ENCODE measurements around the gene SYNPO. TPM values are rescaled to one million over a fixed set of nuclear protein-coding genes. Genes with fewer than 3 reads are reported as not detected.

Gene SYNPO
- 3.7 and 6.5 TPM in 2 replicates for total RNA-seq (2014; rRNA removed; shearing (Covaris generic))

- peak; percentile 85 to 89 for DNase-seq (ENCODE audit: low read depth in 1 of 2, low spot score in 2 of 2)
- H3K36me3 ChIP-seq = 0 out of 2 replicates have a peak, but pooled peaks cover 6% of the 10 kb centered on the region
- H3K27me3 ChIP-seq (replicated peaks) = no peaks in the 10 kb centered on the region
- H3K4me1 ChIP-seq (replicated peaks) = peaks cover 100% of the 10 kb centered on the region
- H3K9me3 ChIP-seq (replicated peaks) = no peaks in the 10 kb centered on the region
- peak within 1 kb of the TSS; percentile 33 for H3K4me3 ChIP-seq
- H3K27ac ChIP-seq = peak within 1 kb of the TSS; percentile 80
Observed at GRCh38 chr5:150640311-150641005, at the start of gene SYNPO. SYNPO (plus strand) TSS chr5:150640660; CDS start chr5:150648276, 7,616 bp downstream.

GRCh38 chr5:150590979-150591695 lies 49.3 kb upstream of the SYNPO start:
- Histone ChIP-seq H3K27me3 (replicated peaks) (no peaks in the 10 kb centered on the region), H3K36me3 (no peaks in the 10 kb centered on the region), H3K27ac (no peak overlapping the region), H3K4me3 (no peak overlapping the region), H3K4me1 (replicated peaks) (no peaks in the 10 kb centered on the region; the same call in 1 of the 2 replicates), H3K9me3 (replicated peaks) (0 out of 2 replicates have a peak, but pooled peaks cover 2% of the 10 kb centered on the region)
- DNase-seq (ENCODE audit: low read depth in 1 of 2, low spot score in 2 of 2) = no peak

GRCh38 chr5:150593593-150593992 lies 46.9 kb upstream of the SYNPO start:
- no peak overlapping the region for H3K4me3 ChIP-seq
- no peak overlapping the region for H3K27ac ChIP-seq
- DNase-seq (ENCODE audit: low read depth in 1 of 2, low spot score in 2 of 2) = no peak
- no peaks in the 10 kb centered on the region for H3K36me3 ChIP-seq
- no peaks in the 10 kb centered on the region for H3K9me3 ChIP-seq (replicated peaks)
- H3K27me3 ChIP-seq (replicated peaks) = no peaks in the 10 kb centered on the region
- H3K4me1 ChIP-seq (replicated peaks) = no peaks in the 10 kb centered on the region; the same call in 1 of the 2 replicates

GRCh38 chr5:150593996-150594395 lies 46.5 kb upstream of the SYNPO start:
- H3K4me3 ChIP-seq = no peak overlapping the region
- no peaks in the 10 kb centered on the region for H3K27me3 ChIP-seq (replicated peaks)
- H3K36me3 ChIP-seq = no peaks in the 10 kb centered on the region
- H3K4me1 ChIP-seq (replicated peaks) = no peaks in the 10 kb centered on the region; the same call in 1 of the 2 replicates
- no peak overlapping the region for H3K27ac ChIP-seq
- DNase-seq (ENCODE audit: low read depth in 1 of 2, low spot score in 2 of 2) = no peak
- no peaks in the 10 kb centered on the region for H3K9me3 ChIP-seq (replicated peaks)

GRCh38 chr5:150595466-150596031 lies 44.9 kb upstream of the SYNPO start:
- Histone ChIP-seq H3K4me3 (no peak overlapping the region), H3K27me3 (replicated peaks) (no peaks in the 10 kb centered on the region), H3K9me3 (replicated peaks) (no peaks in the 10 kb centered on the region), H3K27ac (no peak overlapping the region), H3K4me1 (replicated peaks) (peaks cover 10% of the 10 kb centered on the region), H3K36me3 (no peaks in the 10 kb centered on the region)
- no peak for DNase-seq (ENCODE audit: low read depth in 1 of 2, low spot score in 2 of 2)

GRCh38 chr5:150596313-150596712 lies 44.1 kb upstream of the SYNPO start:
- Histone ChIP-seq H3K9me3 (replicated peaks) (no peaks in the 10 kb centered on the region), H3K4me1 (replicated peaks) (peaks cover 16% of the 10 kb centered on the region), H3K36me3 (no peaks in the 10 kb centered on the region), H3K27me3 (replicated peaks) (no peaks in the 10 kb centered on the region), H3K27ac (no peak overlapping the region), H3K4me3 (no peak overlapping the region)
- no peak for DNase-seq (ENCODE audit: low read depth in 1 of 2, low spot score in 2 of 2)

- H3K27ac ChIP-seq = no peak overlapping the region
- H3K36me3 ChIP-seq = no peaks in the 10 kb centered on the region
- H3K4me1 ChIP-seq (replicated peaks) = peaks cover 21% of the 10 kb centered on the region
- no peaks in the 10 kb centered on the region for H3K27me3 ChIP-seq (replicated peaks)
- no peak overlapping the region for H3K4me3 ChIP-seq
- no peak for DNase-seq (ENCODE audit: low read depth in 1 of 2, low spot score in 2 of 2)
- H3K9me3 ChIP-seq (replicated peaks) = no peaks in the 10 kb centered on the region
Observed at GRCh38 chr5:150596826-150597225, 43.6 kb upstream of the SYNPO start.

GRCh38 chr5:150598006-150598405 lies 42.5 kb upstream of the SYNPO start:
- Histone ChIP-seq H3K9me3 (replicated peaks) (no peaks in the 10 kb centered on the region), H3K27me3 (replicated peaks) (no peaks in the 10 kb centered on the region), H3K36me3 (no peaks in the 10 kb centered on the region), H3K4me1 (replicated peaks) (peaks cover 31% of the 10 kb centered on the region), H3K27ac (no peak overlapping the region), H3K4me3 (no peak overlapping the region)
- DNase-seq (ENCODE audit: low read depth in 1 of 2, low spot score in 2 of 2) = no peak

GRCh38 chr5:150598821-150599273 lies 41.6 kb upstream of the SYNPO start:
- Histone ChIP-seq H3K36me3 (no peaks in the 10 kb centered on the region), H3K4me3 (no peak overlapping the region), H3K4me1 (replicated peaks) (peaks cover 33% of the 10 kb centered on the region), H3K9me3 (replicated peaks) (no peaks in the 10 kb centered on the region), H3K27me3 (replicated peaks) (no peaks in the 10 kb centered on the region), H3K27ac (no peak overlapping the region)
- no peak for DNase-seq (ENCODE audit: low read depth in 1 of 2, low spot score in 2 of 2)

GRCh38 chr5:150599281-150599680 lies 41.2 kb upstream of the SYNPO start:
- no peak overlapping the region for H3K27ac ChIP-seq
- no peaks in the 10 kb centered on the region for H3K36me3 ChIP-seq
- no peak for DNase-seq (ENCODE audit: low read depth in 1 of 2, low spot score in 2 of 2)
- no peaks in the 10 kb centered on the region for H3K27me3 ChIP-seq (replicated peaks)
- H3K9me3 ChIP-seq (replicated peaks) = no peaks in the 10 kb centered on the region
- peaks cover 33% of the 10 kb centered on the region for H3K4me1 ChIP-seq (replicated peaks)
- no peak overlapping the region for H3K4me3 ChIP-seq

- H3K36me3 ChIP-seq = no peaks in the 10 kb centered on the region
- H3K9me3 ChIP-seq (replicated peaks) = no peaks in the 10 kb centered on the region
- peaks cover 33% of the 10 kb centered on the region for H3K4me1 ChIP-seq (replicated peaks)
- no peaks in the 10 kb centered on the region for H3K27me3 ChIP-seq (replicated peaks)
- peak; percentile 92 to 96 for DNase-seq (ENCODE audit: low read depth in 1 of 2, low spot score in 2 of 2)
- H3K27ac ChIP-seq = peak overlapping the region; percentile 24; the same call in 1 of the 2 replicates
- no peak overlapping the region for H3K4me3 ChIP-seq
Observed at GRCh38 chr5:150599917-150600511, 40.4 kb upstream of the SYNPO start.

GRCh38 chr5:150600616-150601490 lies 39.6 kb upstream of the SYNPO start:
- Histone ChIP-seq H3K27ac (peak overlapping the region; percentile 38; the same call in 1 of the 2 replicates), H3K4me1 (replicated peaks) (peaks cover 38% of the 10 kb centered on the region), H3K4me3 (no peak overlapping the region), H3K27me3 (replicated peaks) (no peaks in the 10 kb centered on the region; the same call in 1 of the 2 replicates), H3K36me3 (no peaks in the 10 kb centered on the region), H3K9me3 (replicated peaks) (no peaks in the 10 kb centered on the region)
- DNase-seq (ENCODE audit: low read depth in 1 of 2, low spot score in 2 of 2) = peak in 1 of 2 experiments; percentile 63

All from SJSA1 (cell line).